ENCODE measurements around the gene BCAS1. TPM values are rescaled to one million over a fixed set of nuclear protein-coding genes. Genes with fewer than 3 reads are reported as not detected.

Gene BCAS1
- total RNA-seq, 2 donors from 2014 or later, result 32.0 to 58.6 TPM

- TF ChIP-seq POLR2AphosphoS5 (IDR thresholded peaks at IDR 0.05), result no peak
- no peaks in the 10 kb centered on the region for H3K9me3 ChIP-seq
- intact Hi-C loops (cut with DNase I), result no loop called here
- no peaks in the 10 kb centered on the region for H3K4me1 ChIP-seq (replicated peaks)
- no peak overlapping the region for H3K27ac ChIP-seq
- DNase-seq (ENCODE audit: low spot score), result no peak
- no peaks in the 10 kb centered on the region for H3K27me3 ChIP-seq (replicated peaks; ENCODE audit: insufficient read depth)
- no peak overlapping the region for H3K4me3 ChIP-seq
- 92% methylated on average over 2 of the region's 2 CpGs for WGBS
- H3K36me3 ChIP-seq, result no peaks in the 10 kb centered on the region
Observed at GRCh38 chr20:53929399-53929798, 141.0 kb downstream of the BCAS1 start.

GRCh38 chr20:53927990-53928389 lies 142.4 kb downstream of the BCAS1 start:
- 93% methylated on average over 7 of the region's 7 CpGs for WGBS
- intact Hi-C loops (cut with DNase I), result no loop called here
- Histone ChIP-seq H3K9me3 (no peaks in the 10 kb centered on the region), H3K27ac (no peak overlapping the region), H3K36me3 (no peaks in the 10 kb centered on the region), H3K4me1 (replicated peaks) (no peaks in the 10 kb centered on the region), H3K27me3 (replicated peaks; ENCODE audit: insufficient read depth) (no peaks in the 10 kb centered on the region), H3K4me3 (no peak overlapping the region)
- DNase-seq (ENCODE audit: low spot score), result no peak
- TF ChIP-seq CTCF (IDR thresholded peaks at IDR 0.05) (no peak), POLR2AphosphoS5 (IDR thresholded peaks at IDR 0.05) (no peak), POLR2A (IDR thresholded peaks at IDR 0.05) (no peak)

DNA sequence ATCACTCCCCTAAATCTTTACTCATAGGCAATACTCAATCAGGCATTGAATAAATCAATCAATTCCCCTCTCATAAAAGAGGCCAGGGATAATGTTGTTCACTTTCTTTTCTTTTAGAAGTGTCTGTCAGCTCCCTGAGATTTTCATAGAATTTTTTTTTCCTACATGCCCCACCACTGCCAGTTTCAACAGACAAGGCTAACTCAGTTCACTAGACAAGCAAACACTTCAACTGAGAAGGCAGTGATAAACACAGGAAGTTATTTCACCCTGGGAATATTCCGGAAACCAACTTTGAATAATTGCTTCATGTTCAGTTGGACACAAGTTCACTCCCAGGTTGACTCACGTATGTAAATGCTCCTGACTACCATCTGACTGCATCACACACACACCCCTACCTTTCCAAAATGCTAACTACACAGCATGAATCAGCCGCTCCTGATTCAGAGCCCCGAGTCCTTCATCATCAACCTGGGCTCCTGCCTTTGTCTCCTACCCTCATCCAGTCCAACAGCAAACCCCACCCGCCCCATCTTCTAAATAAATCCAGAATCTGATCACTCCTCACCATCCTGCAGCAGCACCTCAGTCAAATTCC lies 143.9 kb downstream of the BCAS1 start:
- no peak overlapping the region for H3K4me3 ChIP-seq
- H3K36me3 ChIP-seq, result no peaks in the 10 kb centered on the region
- intact Hi-C loops (cut with DNase I), result no loop called here
- no peak overlapping the region for H3K27ac ChIP-seq
- H3K9me3 ChIP-seq, result no peaks in the 10 kb centered on the region
- no peaks in the 10 kb centered on the region for H3K4me1 ChIP-seq (replicated peaks)
- WGBS, result 47% methylated on average over 5 of the region's 5 CpGs
- DNase-seq (ENCODE audit: low spot score), result no peak
- TF ChIP-seq CTCF (IDR thresholded peaks at IDR 0.05), result no peak
- TF ChIP-seq POLR2A (IDR thresholded peaks at IDR 0.05), result peak; percentile 28
- H3K27me3 ChIP-seq (replicated peaks; ENCODE audit: insufficient read depth), result no peaks in the 10 kb centered on the region

GRCh38 chr20:53925651-53926401 lies 144.6 kb downstream of the BCAS1 start:
- H3K4me1 ChIP-seq (replicated peaks), result no peaks in the 10 kb centered on the region
- TF ChIP-seq POLR2AphosphoS5 (IDR thresholded peaks at IDR 0.05), result no peak
- TF ChIP-seq CTCF (IDR thresholded peaks at IDR 0.05), result no peak
- TF ChIP-seq POLR2A (IDR thresholded peaks at IDR 0.05), result no peak
- intact Hi-C loops (cut with DNase I), result no loop called here
- DNase-seq (ENCODE audit: low spot score), result no peak
- WGBS, result 88% methylated on average over 12 of the region's 12 CpGs
- H3K36me3 ChIP-seq, result no peaks in the 10 kb centered on the region
- H3K27me3 ChIP-seq (replicated peaks; ENCODE audit: insufficient read depth), result no peaks in the 10 kb centered on the region
- H3K4me3 ChIP-seq, result no peak overlapping the region
- no peak overlapping the region for H3K27ac ChIP-seq
- no peaks in the 10 kb centered on the region for H3K9me3 ChIP-seq

- 83% methylated on average over 7 of the region's 7 CpGs for WGBS
- no peak for DNase-seq (ENCODE audit: low spot score)
- Histone ChIP-seq H3K27me3 (replicated peaks; ENCODE audit: insufficient read depth) (no peaks in the 10 kb centered on the region), H3K4me1 (replicated peaks) (no peaks in the 10 kb centered on the region), H3K9me3 (no peaks in the 10 kb centered on the region), H3K27ac (no peak overlapping the region), H3K4me3 (no peak overlapping the region), H3K36me3 (no peaks in the 10 kb centered on the region)
- TF ChIP-seq CTCF (IDR thresholded peaks at IDR 0.05) (no peak), POLR2AphosphoS5 (IDR thresholded peaks at IDR 0.05) (no peak), POLR2A (IDR thresholded peaks at IDR 0.05) (no peak)
- intact Hi-C loops (cut with DNase I), result no loop called here
Observed at GRCh38 chr20:53923566-53924369, 146.6 kb downstream of the BCAS1 start.

Measured in prostate gland (tissue), 2 donors.